Stimulated activated CD8-positive, alpha-beta memory T cell treated with anti-CD3 and anti-CD28 coated beads, Interleukin-12 subunit alpha, Interleukin-12 subunit beta, amount 100 ng/mL, for 1 hour (primary cell): ENCODE results near the gene NTS.

ENCODE experiments used
- DNase-seq: peaks from one replicate; pipeline ENCODE4 v3.0.0-alpha.2; 2020; ENCODE audit warnings: low read depth

Gene NTS

DNA sequence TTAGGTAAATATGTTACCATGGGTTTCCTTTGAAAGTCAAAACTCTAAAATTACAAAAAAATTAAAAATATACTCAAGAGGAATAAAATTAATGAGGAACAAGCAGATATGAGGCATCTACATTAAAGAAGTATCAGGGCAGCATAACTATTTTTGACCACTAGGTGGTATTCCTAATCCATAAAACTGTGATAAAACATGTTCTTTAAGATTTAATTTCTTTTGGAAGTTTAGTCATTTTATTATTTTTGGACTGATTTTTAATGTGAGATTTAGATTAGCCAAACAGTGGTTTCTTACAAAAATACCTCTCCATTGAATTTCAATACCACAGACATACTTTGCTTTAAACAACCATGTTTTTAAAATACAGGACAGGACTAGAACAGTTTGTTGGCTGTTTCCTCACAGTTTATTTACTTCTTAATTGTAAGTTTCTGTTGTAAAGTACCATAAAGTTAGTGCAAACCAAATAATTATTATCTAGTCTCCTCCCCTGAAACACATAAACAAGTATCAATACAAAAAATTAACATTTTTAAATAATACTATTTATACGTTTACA, 49.8 kb downstream of the NTS start:
- DNase-seq, result no peak

DNA sequence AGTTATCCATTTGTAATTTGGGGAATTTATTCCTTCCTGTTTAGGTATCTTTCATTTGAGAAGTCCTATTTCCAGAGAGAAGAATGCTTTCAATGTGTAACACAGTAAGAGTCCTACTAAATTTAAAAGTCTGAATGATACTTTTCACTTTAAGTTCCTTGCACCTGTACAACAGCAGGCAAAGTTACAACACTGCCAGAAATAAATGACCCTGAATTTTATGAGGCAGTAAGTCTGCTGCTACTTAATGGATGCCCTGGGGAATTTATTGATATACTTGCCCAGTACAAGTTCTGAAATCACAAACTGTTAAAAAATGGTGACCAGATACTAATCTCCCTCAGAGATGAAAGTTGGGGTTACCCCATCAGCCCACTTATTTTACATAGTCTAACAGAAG, 53.1 kb downstream of the NTS start:
- no peak for DNase-seq
